ENCODE measurements around the gene FRMD1.

The FRMD1 gene

DNA sequence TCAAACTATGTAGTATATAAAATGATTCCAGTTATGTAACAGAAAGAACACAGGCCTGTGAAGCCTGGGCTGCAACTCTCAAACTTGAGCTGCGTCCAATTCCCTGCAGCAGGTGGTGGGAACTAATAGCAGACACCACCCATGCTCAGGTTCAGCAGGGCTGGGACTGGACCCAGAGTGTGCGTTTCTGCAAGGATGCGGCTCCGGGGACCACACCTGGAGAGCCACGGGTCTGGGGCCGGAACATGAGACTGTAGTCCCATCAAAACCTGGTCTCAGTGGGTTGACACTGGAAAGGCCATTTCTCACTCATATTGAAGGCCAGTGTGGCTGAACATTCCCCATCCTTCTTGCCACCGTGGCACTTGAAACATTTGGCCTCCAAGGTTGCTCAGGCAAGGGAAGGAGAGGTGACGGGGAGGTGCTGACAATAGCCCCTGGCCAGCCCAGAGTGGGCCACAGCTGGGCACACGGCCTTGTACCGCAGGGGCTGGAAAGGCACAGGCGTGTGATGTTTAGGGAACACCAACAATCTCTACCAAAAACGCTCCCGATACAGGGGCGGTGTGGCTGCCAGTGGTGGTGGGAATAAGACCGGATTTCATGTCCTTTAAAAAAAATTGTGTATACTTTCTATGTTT, 38.0 kb downstream of the FRMD1 start:
- DNase-seq: no peak

DNA sequence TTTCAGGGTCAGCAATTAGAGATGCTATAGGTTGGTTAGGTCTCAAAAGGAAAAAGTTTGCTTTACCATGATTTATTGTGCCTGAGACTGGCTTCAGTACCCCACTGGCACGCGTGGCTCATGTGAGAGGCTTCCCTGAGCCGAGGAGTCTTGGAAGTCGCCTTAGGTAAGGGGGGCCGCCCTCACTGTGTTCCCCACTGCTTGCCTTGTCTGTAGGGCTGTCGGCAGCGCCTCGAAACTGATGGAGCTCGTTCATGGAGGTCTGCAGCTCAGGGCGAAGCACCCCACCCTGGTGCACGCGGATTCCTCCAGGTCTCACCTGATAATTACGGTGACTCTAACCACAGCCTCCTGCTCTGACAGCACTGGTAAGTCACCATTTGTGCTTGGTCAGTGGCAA, 39.2 kb downstream of the FRMD1 start:
- no peak for DNase-seq

DNA sequence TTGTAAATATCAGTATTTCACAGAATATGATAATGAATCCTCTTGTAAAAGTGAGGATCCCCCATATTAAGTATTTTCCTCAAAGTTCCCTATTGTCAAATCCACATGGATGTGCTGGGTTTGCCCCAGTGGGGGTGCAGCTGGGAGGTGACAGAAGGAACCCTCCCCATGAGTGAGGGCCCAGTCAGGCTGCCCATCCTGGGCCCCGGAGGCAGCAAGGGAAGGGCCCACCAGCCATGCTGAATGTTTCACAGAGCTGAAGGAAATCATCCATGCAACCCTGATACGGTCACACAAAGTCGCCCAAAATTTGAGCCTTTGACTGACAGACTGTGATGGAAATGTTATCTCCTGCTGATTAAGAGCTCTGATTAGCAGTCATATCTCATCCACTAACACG, 39.7 kb downstream of the FRMD1 start:
- DNase-seq: no peak

DNA sequence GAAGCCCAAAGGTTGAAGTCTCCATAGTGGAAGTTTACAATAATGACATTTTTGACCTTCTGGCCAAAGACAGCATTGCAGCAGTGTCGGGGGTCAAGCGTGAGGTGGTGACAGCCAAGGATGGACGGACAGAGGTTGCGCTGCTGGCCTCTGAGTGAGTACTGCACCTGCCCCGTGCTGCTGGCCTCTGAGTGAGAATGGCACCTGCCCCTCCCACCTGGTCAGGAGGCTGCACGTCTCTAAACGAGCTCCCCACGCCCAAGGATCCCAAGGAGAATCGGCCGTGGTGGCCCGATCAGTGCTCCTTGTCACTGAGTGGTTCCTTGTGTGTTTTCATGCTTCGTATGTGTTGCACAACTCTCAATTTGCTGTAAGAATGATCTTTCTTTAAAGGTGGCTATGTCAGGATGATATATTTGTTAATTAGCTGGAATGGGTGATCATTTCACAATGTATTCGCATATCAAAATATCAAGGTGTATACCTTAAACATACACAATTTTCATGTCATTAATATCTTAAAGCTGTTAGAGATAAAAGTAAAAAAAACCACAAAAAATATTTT, 40.4 kb downstream of the FRMD1 start:
- DNase-seq: no peak

DNA sequence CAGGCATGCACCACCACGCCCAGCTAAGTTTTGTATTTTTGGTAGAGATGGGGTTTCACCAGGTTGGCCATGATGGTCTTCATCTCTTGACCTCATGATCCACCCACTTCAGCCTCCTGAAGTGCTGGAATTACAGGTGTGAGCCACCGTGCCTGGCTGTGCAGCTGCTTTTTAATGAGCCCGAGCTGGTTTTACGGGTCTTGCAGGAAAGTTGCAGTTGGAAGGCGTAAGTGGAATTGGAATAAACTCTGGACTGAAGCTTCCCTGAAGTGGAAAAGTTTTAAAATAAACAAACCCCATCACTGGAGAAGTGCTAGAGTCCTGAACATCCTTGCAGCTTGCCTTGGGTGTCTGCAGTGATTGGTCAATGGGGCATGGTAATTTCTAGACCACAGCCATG, 41.2 kb downstream of the FRMD1 start:
- no peak for DNase-seq

DNA sequence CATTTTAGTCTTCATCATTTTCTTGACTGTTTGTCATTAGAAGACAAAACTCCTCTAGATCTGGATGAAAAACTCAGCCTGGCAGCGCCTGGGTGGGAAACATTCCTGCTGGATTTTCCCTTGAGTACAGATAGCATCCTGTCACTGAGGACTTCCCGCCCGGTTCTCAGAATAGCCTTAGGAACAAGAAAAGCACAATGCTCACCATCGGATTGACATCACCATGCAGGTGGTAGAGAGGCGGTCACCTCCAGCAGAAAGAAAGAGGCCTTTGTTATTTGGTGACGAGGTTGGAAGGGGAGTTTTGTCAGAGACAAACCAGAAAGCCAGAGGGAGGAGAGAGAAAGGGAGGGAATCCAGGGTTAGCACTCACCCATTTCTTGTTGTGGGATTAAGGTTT, 41.8 kb downstream of the FRMD1 start:
- DNase-seq: no peak

DNA sequence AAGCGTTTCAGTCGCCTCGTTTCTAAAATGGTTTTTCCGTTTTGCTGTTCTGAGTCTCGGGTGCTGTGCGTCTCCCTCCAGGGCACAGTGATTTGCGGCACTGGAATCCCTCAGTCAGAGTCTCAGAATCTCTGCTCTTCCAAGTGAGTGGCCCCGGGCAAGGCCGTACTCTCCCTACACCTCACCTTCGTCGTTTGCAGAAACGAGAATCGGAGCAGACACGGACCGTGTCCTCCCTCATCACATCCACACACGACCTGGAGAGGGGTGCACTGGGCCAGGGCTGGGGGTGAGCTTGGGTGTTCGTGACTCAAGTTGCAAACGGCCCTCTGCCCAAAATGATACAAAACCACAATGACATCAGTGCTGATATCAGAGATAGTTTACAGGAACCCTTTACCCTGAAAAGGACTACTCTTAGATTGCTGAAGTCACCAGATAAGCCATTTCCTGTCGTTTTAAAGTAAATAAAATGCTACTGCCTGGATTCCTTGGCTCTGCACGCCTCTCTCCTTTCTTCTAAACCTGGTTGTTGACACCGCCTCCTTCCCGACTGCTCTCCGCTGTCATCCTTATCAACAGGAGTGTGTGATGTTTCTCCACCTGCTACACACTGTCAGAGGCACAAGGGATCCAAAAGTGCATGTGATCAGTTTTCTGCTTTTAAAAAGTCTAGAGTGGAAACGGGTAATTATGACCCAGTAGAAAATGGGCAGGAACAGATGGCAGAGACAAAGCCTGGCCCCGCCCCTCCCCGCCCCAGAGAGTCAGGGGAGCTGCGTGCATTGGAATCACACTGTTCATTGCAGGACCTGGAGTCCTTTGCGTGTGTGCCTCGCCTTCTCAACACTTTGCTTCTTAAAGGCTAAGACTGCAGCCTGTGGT, 43.1 kb downstream of the FRMD1 start:
- peak; percentile 20 for DNase-seq

DNA sequence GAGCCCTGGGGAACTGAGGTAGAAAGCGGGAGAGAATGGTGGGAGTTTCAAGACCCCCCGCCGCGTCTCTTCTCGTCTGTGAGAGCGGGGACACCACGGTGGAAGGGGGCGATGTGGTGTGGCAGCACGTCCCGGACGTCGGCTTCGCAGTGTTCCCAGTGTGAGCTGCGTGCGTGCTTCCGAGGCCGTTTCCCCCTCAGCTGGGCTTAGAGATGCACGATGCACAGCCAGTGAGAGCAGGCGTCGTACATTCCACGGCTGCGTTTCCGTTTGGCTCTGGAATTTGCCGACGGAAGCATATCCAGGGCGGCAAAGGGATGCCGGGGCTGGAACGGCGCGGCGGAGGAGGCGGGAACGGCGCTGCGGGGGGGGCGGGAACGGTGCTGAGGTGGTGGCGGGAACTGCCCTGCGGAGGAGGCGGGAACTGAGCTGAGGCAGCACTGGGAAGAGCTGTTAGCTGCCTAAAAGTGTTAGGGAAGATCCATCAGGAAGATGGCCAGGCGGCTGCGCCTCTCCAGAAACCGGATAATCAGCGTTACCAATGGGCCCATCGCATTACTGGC, 43.8 kb downstream of the FRMD1 start:
- peak; percentile 87 for DNase-seq

DNA sequence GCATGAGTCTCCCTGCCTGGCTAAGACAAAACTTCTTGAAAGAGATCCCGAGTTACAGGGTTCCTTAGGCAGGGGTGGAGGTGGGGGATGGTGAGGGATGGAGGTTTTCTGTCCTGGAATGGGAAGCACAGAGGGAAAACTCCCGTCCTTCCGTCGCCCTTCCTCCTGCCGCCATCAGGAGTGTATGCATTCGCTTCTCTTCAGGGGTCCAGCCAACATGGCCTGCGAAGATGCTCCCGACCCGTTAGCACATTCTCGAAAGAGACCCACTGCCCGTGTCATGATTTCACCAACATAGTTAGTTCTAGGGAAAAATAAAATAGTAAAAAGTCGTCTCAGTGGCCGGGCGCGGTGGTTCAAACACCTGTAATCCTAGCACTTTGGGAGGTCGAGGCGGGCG, 44.5 kb downstream of the FRMD1 start:
- no peak for DNase-seq

DNA sequence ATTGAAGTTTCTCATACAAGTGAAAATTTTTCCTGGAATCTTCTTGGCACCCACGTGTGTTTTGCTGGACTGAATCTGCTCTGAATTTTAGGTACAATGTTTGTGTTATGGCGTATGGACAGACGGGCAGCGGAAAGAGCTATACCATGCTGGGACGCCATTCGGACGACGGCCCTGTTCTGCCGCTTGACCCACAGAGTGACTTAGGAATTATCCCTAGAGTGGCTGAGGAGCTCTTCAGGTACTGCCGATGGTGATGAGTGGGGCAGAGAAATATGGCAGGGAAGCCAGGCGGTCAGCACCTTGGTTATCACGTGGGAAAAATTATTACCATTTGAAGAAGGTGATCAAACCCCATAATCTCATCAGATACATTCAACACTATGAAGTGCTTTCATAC, 45.2 kb downstream of the FRMD1 start:
- no peak for DNase-seq

DNA sequence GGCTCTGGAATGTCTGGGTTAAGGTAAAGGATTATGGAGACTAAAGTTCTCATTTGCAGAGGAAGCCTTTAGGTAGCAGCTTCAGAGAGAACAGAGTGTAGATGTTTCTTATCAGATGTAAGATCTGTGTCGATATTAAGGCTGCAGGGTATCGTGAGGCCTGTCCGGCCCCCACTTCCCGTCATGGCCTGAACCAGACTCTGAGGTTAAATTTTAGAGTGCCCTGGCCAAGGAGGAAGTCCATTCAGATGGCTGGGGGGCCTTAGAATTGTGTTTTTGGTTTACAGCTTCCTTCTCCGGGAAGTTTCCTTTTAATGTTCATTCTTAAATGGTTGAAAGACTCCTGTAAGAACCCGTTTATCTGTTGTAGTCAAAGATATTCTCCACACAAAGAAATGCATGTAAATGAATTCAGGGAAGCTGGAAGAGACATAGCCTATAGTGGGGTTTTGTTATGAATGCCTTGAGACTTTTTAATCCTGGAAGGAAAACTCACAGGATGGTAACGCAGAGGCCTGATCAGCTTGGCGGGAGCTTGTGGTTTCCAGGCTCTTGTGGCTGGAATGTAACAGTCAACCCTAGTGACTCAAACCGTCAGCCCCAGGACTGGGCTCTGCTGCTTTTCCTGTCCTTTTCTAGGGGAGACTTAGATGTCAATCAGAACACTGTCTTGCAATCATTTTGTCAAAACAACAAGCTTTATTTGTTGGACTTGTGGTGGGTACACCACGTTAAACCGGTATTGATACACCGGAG, 46.8 kb downstream of the FRMD1 start:
- DNase-seq: peak; percentile 91

DNA sequence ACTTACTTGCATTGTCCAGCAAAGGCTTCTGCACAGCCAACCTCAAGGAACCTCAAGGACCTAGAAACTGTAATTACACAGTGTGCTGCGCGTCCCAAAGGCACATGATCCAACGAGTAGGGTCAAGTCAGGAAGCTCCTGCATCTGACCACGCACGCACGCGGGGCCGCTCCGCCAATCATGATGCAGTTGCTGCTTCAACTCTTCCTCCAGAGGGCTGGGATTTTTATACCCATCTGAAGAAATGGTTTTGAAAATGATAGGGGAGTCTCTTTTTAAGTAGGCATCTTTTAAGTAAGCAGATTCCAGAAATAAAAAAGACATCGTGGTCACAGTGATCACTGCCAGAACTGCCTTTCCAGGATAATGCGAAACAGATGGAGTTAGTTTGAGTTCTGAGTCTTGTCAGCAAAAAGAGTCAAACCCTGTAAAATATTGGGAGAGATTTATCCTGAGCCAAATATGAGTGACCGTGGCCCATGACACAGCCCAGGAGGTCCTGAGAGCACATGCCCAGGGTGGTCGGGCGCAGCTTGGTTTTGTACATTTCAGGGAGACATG, 47.5 kb downstream of the FRMD1 start:
- DNase-seq: peak; percentile 86

DNA sequence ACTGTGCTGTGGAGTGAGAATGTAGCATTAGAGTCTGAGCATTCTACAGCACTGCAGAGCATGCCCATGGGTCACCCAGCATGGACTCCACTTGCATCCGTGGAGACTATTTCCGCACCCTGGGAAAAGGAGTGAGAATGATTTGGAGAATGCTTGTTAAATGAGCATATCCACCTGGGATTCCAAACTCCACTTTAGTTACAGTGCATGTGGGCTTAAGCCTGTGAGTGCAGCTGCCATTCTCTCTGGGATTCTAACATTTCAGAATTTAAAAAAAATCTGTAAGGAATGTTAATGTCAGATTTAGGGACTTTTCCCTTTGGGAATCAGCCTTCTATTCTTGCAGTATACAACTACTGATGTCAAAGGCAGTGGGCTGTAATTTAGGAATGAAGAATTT, 48.1 kb downstream of the FRMD1 start:
- DNase-seq: no peak

DNA sequence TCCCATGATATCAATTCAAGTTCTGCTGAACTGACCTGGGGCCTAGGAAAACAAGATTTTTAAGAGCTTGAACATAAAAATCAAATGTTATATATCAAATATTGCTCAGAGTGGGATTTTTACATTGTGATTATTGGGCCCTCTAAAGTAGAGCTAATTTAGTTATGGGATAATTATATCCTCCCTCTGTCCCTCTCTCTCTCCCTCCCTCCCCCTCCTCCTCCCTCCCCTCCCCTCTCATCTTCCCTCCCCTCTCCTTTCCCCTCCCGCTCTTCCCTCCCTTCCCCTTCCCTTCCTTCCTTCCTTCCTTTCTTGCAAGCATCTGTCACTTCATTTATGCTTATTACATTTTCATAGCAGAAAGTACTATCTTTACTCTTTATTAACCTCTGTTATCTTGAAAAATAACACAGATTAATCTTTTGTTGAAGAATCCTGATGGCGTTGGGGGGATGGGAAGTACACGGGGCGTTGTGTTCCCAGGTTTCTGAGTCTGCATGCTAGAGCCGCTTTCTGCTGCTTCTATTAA, 48.7 kb downstream of the FRMD1 start:
- no peak for DNase-seq

DNA sequence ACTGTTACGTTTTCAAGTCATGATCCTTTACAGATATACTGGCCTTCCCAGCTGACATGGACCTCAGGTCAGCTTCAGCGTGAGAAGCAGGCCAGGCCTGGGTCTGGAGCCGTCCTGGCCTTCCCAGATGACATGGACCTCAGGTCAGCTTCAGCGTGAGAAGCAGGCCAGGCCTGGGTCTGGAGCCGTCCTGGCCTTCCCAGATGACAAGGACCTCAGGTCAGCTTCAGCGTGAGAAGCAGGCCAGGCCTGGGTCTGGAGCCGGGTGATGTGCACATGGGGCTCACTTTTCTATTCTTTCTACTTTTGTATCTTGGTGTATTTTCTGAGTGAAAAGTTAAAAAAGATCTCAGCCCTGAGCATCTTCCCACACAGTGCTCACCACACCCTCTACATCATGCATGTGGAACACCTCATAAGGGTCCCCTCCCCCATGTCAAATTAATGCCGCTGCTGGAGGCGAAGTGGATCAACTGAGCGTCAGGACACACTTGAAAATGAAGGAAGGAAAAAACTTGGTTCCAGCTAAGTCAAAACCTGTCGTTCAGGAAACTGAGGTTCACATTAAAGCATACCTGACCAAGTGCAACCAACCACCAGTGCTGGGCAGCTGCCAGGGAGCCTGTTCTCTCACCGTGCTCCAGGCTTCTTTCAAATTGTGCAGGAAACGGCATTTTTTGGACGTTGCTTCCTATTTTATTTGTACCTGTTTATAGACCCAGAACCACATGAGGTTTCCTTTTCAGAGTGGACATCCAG, 49.4 kb downstream of the FRMD1 start:
- no peak for DNase-seq

DNA sequence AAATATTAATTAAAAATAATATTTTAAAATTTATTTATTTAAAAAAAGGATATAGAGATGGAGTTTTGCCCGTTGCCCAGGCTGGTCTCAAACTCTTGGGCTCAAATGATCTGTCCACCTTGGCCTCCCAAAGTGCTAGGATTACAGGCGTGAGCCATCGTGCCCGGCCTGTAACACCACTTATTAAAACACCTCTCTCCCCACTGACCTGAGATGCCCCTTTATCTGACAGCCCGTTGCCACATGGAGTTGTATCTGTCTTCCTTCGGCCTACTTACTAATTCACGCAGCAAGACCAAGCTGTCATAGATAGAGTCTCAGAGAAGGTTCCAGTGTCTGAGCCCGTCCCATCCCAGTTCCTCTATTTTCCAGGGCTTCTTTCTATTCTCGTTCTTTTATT, 50.8 kb downstream of the FRMD1 start:
- no peak for DNase-seq

DNA sequence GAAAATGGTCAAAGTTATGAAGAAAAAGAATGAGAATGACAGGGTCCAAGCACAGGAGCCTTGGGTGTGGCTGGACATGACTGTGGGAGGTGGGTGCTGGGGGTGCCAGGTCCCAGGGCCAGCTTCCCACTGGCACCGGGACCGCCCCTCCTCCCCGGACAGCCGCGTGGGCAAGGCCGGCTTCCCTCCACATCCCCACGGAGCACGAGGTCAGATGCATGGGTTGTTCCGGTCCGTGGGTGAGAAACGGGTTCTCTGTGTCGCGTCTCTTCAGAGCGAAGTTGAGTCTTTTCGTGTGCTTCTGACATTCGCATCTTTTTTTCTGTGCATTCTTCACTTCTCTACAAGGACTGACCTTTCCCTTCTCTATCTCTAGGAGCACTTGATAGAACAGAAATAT, 51.5 kb downstream of the FRMD1 start:
- DNase-seq: no peak

DNA sequence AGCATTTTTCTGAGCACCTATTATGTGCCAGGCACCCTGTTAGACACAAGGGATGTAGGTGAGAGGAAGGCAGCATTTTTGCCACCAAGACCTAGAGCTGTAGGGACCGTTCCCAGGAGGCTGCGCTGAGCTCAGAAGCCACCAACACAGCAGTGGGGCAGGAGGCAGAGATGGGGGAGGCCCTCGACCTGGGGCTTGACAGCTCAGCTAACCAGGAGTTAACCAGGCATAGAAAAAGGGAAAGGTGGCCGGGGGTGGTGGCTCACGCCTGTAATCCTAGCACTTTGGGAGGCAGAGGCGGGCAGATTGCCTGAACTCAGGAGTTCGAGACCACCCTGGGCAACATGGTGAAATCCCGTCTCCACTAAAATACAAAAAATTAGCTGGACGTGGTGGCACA, 52.1 kb downstream of the FRMD1 start:
- no peak for DNase-seq

DNA sequence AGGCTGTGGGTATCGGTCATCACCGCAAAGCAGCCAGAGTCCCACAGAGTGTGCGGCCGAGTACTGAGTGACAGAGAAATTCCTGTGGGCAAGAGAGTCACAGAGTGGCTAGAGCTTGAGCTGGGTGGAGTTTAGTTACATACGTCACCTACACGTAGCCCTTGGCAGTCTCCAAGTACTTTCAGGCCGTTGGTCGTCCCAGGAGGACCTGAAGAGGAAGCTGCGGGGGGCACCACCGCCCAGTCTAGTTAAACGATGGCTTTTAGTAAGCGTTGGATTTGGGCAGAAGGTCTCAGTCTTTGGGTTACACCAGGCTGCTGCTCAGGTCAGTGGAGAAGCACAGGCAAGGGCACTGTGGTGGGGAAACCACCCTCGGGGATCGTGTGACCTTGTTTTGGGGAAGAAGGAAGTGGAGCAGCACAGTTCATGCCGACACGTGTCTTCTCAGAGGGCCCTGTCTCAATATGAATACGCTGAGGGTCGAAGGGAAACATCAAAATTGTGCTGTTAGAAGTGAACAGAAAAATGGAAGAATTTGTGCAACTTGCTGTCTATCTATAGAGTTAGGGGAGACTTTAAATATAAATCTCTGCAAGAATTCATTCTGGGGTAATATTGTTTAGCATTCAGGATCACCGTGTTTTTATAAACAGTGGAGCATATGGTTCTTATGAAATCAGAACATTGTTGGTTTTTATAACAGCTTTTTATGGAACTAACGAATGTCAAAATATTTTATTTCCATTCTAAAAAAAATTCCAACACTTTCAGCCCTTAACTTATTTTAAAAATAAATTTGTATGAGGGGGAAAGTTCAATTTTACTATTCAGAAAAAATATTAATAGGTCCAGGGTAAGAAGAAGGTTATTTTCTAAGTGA, 52.9 kb downstream of the FRMD1 start:
- no peak for DNase-seq

DNA sequence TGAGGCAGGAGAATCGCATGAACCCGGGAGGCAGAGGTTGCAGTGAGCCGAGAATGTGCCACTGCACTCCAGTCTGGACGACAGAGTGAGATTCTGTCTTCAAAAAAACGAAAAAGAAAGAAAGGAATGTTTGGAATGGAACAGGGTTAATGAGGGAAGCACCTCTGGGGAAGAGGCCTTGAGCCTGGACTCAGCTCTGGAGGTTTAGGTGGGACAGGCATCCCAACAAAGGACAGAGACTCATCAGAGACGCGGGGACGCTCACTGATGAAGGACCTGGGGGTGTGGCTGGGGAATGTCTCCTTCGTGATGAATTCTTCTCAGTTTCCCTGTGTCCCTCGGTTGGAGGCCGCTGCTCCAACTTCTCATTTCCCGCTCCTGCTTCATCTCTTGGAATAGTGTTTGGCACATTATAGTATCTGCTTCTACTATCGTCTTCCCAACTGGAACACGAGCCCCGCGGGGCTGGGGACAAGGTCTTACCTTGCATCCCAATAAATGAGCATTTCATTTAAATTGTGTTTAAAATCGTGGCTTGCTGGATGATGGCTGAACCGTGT, 54.0 kb downstream of the FRMD1 start:
- DNase-seq: no peak
